Loucy (cell line): ENCODE measurements around the gene GOLGA7B.

ENCODE experiments used
- CTCF ChIP-seq: fragments of 200-600 bp; sonication (generic); conservative IDR thresholded peaks from 2 replicates; pipeline ENCODE4 v1.5.1; 2014; ENCODE audit warnings: mild to moderate bottlenecking, antibody characterized with exemption, low read length
- EZH2phosphoT487 ChIP-seq: fragments of 200-600 bp; IDR thresholded peaks from 2 replicates; pipeline ENCODE4 v1.6.1; 2018; ENCODE audit warnings: antibody characterized with exemption, mild to moderate bottlenecking, moderate library complexity, borderline replicate concordance

GRCh38 chr10:97861097-97861750 is 11.6 kb downstream of the GOLGA7B start:
- TF ChIP-seq CTCF (no peak), EZH2phosphoT487 (no peak)
